Activated CD4-positive, alpha-beta T cell treated with anti-CD3 and anti-CD28 coated beads, Interleukin-2, amount 50 U/mL, for 24 hours (primary cell): ENCODE measurements around the gene TRIM41.
"Not testable (repeated sequence)": the region's sequence is repeated elsewhere in the genome, so short reads cannot be mapped to it uniquely, and the experiment has no call there.

Experiments
- DNase-seq, 2 donors: peaks; one replicate each; pipeline ENCODE4 v3.0.0-alpha.2; 2020; ENCODE audit warnings: low read depth in 1 of 2, low spot score in 1 of 2

The TRIM41 gene

DNA sequence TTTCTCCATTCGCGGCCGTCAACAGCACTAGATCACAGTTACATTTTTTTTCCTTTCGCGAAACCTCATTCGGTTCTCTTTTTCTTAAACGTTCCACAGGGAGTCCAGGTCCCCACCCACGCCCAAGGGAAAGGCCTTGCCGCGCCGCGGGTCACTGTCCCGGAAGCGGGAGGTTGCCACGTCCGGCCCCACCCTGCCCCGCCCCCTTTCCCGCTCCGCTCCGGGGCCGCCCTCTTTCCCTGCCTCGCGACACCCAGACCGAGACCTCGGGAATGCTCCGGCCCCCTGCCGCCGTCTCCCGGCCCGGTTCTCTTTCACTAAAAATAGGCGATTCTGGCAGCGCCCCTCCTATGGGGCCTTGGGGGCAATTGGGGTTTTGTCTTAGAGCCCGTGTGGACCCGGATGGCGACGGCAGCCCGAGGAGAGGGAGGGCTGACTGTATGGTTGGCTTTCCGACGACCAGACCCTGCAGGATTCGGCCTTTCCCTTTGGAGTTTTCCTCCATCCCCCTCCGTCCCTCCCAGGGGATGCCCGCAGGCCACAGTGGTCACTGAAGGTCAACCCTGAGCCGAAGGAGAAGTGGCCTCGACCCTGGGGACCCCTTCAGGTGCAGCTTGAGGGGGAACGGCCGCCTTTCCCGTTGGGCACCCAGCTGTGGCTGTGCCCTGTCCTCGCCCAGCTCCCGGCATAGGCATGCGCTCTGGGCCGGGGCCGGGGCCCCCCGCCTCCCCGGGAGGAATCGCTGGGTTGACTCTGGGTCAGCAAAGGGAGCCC lies 23.4 kb downstream of the TRIM41 start:
- DNase-seq: peak; percentile 58 to 78

DNA sequence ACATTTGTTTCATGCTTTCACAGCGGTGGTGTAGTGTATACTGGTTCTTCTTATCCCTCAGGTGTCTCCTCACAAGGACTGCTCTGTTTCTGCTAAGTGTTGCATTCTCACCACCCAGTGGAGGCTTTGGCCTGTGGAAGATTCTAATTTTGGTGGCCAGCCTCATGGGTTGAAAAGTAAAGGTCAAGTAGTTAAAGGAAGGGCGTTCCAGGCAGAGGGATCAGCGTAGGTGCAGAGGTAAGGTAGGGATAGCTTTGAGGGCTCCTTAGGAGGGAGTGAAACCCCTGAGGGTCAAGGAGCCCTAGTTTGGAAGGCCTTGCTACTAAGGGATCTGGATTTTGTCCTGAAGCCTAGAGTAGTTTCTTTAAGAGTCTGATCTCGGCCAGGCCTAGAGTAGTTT lies 25.2 kb downstream of the TRIM41 start:
- no peak for DNase-seq

DNA sequence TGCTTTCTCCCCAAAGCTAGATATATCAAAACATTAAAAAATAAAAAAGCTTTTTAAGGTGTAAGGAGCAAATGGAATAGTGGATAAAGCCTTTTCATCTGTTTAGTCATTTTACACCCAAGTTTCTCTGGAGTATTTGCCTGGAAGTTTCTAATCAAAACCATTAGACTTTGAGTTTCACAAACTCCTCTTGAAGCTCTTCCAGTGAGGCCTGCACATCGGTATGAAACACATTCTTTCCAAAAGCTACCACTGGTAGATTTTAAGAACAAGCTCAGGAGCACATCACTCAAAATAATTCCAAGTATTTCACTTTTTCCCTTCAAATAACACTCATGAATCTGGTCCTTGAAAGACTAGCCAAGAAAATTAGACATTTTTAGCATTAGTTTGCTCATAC lies 32.2 kb downstream of the TRIM41 start:
- DNase-seq: no peak

DNA sequence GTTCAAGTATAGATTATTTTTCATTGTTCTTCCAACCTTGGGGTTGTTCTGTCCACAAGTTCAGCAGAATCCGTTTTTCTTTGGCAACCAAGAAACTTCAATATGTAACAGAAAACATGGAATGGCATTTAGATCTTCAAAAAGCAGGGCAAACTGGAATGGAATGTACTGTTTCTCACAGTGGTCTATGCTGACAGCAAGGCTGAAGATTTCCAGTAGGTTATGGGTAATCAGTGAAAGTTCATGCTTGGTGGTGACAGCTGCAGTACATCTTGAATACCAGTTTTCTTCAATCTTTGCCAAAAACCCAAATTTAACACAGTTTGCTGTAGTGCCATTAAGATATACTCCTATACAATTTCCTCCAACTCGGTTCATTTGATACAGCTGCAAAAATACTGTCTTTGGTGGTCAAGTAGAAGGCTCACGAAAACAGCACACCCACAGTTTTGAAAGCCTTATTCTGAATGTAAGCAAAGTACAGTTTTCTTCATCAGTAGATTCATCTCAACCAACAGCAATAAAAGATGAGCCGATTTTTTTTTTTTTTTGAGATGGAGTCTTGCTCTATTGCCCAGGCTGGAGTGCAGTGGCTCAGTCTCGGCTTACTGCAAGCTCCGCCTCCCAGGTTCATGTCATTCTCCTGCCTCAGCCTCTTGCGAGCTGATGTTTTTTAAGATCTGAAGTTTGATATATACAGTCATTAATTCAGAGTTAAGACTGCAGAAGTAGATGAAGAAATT lies 32.9 kb downstream of the TRIM41 start:
- DNase-seq: no peak

DNA sequence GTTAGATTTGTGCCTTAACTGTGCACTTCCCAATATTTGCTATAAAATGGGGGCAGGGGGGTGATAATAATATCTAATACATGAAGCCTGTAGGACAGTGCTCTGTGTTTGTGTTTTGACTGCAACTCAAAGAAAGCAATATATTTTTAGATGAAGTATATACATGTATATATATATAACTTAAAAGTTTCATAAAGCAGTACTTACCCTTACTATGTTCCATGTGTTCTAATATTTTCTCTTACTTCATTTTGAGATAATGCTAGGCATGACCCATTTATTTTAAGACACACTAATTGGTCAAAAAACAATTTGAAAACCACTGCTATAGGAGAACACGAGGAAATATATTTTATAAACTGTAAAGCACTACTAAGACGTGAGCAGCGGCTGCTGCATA lies 35.5 kb downstream of the TRIM41 start:
- no peak for DNase-seq

DNA sequence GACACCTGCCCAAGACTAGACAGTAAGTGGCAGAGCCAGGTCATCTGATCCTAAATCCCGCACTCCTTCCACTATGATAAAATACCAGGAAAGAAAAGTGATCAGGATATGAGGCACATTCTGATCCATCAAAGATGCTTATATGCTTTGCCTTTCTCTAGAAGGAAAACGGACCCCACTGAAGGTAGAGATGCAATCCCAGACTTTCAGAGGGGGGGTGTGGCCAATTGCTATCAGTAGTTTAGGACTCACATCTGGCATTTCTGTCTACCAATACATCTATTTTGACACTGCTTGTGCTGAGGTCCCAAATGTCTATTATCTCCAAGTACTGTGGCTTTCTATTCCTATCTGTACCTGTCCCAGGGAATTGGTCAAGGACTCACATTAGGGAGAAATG lies 36.2 kb downstream of the TRIM41 start:
- no peak for DNase-seq

DNA sequence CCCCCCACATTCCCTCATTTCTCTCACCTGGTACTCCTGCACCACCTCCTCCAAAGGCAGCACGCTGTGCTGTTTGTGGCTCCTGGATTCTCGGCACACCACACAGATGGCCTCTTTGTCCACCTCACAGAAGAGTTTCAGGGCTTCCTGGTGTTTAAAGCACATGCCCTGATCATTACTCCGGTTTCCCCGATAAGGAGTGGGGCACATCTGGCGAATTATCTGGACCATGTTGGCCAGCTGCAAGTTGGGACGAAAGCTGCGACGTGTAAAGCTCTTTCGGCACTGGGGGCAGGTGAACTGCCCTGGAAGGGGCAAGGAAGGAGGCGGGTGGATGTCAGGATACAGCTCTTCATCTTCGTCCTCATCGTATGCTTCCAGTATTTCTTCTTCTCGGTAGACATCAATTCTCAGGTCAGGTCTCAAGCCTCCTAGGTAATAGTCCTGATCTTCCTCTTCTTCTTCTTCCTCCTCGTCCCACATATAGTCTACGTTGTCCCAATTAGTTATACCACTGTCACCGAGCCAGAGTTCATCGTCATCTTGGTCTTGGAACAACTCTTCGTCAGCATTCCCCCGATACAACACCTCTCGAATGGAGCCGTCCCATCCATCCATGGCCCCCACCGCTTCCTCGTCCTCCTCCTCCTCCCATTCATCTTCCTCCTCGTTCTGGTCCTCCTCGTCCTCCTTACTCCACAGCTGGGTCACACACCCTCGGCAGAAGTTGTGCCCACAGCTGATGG lies 37.1 kb downstream of the TRIM41 start:
- no peak for DNase-seq

DNA sequence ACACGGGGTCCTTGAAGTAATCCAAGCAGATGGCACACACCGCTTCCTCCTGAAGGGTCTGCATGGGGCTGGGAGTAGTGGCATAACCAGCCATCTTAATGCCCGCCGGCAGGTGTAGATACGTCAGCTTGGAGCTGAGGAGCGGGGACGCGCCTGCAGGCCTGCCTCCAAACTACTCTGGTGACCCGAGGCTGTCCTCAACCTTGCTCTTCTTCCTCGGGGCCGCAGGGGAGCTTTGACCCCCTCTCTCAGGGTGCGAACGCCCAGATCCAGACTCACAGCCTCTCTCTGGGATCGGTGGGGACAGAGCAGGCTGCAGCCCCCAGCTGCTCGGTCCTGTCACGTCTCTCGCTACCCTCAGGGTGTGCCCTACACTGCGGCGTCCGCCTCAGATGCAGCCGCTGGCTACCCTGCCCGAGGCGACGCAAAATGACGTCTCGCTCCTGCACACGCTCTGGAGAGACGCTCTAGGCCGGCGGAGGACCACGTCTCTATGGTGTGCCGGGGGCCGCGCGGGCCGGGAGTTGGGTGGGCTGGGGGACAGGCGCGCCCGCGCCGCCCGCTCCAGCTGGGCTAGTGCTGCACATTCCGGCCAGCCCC lies 37.7 kb downstream of the TRIM41 start, which contains the start of gene TRIM52:
TRIM52 (minus strand) TSS at position 424 of the 600 bp plus-strand sequence; CDS start at position 94, 330 bp downstream.
- peak; percentile 79 to 87 for DNase-seq

DNA sequence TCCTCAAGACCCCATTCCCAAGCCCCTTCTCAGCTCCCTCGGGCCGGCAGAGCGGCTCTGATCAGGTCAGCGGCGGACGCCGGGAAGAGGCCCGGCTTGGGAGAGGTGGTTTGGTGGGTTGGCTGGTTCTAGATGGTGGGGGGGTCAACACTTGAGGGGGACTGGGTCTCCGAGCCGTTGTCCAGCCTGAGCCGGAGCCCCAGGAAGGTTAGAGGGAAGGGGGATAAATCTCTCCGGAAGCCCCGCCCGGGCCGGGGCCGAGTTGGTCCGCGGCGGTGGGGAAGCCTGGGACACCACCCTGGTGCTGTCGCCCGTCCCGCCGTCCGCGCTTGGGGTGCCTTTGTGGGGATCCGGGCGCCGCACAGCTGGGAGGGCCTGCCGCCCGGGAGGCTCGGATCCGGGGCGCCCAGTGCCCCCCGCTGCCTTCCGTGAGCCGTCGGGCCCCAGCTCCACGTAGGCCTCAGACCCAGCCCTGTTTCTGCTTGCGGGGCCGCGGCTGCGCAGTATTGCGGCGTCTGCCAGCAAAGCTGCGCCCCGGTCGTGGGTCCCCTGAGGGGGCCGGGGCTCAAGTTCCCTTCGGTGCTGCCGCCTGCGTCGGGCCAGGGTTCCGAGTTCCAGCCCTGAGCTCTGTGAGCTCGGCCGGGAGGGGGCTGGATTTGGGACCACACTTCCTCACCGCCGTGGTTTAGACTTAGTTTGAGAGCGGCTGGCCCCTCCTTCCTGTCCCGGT lies 38.4 kb downstream of the TRIM41 start:
- DNase-seq: peak; percentile 64 to 66

DNA sequence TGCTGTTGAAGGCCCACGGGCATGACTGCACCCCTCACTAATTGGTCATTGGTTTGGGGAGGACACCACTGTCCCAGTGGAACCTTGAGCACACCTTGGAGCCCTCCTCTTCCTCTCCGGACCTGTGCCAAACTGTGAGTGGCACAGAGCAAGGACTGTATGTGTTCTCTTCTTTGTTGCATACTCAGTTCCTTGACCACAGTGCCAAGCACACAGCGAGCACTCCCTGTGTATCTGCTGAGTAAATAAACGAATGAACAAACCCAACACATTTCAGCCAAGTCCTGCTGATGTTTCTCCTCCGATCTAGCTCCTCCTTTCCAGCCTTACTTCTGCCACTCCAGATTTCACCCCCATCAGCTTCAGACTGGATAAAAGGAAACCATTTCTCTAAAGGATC lies 40.6 kb downstream of the TRIM41 start:
- DNase-seq: no peak

DNA sequence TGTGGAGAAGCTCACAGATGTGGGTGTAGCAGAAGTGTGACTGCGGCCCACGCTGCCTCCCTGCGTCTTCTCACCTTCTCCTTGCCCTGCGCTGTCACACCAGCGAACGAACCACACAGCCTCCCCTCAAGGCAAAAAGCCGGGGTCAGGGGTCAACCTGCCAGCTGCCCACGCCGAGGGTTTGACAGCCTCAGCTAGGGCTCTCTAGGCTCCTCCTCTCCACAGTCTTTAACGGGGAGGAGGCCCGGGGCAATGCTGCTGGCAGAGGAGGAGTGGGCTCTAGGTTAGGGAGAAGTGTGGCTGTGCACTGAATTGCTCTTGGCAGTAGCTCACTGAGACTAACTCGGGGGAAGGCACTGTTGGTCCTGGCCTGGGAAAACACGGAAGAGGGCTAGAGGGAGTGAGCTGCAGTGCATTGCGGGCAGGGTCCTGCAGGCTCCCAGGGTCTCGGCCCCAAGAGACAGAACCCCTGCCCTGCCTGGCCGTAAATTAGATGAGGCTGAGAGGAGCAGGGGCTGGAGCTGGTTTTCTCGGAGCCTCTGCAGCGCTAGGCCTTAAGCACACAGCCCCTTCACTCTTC lies 42.1 kb downstream of the TRIM41 start:
- DNase-seq: no peak

DNA sequence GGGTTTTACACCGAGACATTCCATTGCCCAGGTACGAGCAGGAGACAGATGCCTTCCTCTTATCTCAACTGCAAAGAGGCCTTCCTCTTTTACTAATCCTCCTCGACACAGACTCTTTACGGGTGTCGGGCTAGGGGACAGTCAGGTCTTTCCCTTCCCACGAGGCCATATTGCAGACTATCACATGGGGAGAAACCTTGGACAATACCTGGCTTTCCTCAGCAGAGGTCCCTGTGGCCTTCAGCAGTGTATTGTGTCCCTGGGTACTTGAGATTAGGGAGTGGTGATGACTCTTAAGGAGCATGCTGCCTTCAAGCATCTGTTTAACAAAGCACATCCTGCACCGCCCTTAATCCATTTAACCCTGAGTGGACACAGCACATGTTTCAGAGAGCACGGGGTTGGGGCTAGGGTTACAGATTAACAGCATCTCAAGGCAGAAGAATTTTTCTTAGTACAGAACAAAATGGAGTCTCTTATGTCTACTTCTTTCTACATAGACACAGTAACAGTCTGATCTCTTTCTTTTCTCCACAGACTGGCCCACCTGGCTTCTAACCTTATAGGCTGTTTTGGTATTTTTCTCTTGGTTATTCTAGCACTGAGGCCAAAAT lies 44.3 kb downstream of the TRIM41 start:
- not testable (repeated sequence) for DNase-seq

DNA sequence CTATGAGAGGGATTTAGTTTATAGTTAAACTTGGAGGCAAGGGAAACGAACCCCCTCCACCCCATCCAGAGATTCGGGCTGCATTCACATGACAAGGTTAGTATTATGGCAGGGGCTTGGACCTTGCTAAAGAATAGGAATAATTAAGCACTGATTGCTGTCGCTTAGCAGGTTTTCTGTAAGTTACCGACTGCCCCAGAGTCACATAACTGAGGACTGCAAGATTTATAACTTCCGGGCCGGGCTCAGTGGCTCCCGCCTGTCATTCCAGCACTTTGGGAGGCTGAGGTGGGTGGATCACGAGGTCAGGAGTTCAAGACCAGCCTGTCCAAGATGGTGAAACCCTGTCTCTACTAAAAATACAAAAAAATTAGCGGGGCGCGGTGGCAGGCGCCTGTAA lies 44.8 kb downstream of the TRIM41 start:
- not testable (repeated sequence) for DNase-seq

DNA sequence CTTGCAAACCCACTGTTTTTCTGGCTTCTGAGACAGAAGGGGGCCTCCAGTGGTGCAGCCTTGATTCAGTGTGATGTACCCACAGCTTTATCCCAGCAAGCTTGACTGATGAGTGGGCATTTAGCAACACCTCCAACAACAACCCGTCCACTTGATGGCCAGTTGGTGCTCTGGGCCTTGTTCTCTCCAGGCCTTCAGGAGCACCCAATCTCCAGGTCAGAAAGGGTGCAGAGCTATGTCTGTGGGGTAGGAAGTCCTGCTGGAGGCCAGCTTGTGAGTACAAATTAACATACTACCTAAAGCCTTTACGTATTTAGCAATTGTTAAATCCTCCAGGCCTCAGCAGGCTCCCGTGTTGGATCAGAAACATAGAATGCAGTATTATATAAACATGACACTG lies 48.0 kb downstream of the TRIM41 start:
- no peak for DNase-seq

DNA sequence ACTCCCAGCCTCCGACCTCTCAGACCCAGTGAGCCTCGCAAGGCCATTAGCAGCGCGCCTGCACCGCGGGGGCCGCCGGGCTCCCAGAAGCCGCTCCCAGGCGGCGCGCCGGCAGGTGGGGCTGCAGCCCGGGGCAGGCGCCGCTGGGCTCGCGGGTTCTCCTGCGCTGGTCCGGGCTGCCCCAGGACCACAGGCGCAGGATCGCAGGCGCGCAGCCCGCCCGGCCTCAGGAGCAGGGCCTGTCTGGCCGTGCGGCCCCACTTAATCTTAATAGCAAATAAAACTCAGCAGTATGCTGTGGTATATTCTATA lies 50.3 kb downstream of the TRIM41 start:
- DNase-seq: not testable (repeated sequence)

DNA sequence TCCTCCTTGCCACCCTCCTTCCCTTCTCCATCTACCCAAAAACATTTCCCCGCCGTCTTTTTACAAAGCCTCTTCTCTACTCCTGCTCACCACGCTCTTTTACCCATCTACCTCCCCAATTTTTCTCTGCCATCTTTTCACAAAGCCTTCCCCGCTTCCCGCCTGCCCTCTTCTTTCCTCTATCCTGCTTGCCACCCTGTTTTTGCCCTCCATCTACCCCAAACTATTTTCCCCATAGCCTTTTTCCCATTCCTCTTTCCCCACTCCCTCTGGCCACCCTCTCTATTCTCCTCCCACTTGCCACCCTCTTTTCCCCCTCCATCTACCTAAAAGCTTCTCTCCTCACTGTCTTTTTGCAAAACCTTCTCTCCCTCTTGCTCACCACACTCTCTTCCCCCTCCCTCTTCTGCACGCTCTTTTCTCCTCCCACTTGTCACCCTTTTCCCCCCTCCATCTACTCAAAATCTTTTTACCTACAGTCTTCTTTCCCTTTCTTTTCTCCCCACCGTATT lies 57.2 kb downstream of the TRIM41 start:
- DNase-seq: no peak

DNA sequence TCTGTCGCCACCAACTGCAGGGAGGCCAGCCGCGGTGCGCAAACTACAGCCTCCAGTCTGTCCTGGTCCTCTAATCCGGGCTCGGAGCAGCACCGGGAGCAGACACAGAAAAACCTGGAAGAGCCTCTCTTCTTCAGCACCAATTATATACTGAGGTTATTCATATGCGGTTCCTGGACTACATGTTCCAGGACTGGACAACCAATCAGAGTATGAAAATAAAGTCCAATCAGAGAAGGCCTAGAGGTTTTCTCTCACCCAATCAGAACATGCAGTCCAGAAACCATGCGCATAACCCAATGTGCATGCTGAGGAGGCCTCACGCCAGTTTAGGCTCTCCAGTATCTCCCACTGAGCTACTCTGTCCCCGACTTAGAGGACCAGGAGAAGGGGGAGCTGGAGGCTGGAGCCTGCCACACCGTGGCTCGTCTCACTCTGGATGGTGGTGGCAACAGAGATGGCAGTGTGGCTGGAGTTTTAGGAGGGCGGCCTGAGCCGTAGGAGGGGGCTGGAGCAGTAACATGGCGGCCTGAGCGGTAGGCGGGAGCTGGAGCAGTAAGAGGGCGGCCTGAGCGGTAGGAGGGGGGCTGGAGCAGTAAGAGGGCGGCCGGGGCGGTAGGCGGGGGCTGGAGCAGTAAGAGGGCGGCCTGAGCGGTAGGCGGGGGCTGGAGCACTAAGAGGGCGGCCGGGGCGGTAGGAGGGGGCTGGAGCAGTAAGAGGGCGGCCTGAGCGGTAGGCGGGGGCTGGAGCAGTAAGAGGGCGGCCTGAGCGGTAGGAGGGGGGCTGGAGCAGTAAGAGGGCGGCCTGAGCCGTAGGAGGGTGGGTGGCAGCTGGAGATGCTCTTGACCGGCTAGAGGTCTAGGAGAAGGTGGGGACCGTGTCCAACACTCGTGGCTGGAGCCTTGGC lies 58.2 kb downstream of the TRIM41 start:
- no peak for DNase-seq

DNA sequence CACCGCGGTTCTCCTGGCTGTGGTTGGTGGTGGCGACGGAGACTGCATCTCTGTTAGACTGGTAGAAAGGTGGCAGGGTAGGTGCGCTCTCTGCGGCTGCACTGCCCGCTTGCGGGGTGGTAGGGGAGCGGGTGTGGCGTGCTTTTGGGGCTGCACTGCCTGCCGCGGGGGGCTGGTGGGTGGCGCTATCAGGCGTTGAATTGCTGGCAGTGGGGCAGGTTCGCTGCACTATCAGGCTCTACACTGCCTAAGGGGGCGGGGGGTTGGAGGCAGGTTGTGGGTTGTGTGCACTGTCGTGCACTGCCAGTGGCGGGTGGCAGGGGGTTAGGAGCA lies 58.9 kb downstream of the TRIM41 start:
- DNase-seq: no peak

DNA sequence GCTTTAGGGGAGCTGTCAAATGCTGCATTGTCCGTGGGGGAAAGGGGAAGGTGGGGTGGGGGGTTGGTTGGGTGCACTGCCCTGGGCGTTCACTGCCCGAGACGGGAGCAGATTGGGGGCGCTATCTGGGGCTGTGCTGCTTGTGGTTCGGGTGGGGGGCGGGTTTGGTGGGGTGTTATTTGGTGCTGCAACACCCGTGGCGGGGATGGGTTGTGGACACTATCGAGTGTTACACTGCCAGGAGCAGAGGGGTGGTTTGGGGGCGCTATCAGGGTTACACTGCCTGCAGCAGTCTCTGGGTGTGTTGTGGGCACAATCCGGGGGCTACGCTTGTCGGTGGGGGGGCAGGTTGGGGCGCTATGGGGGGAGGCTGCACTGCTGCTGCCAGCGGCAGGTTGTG lies 59.3 kb downstream of the TRIM41 start:
- not testable (repeated sequence) for DNase-seq
